ENCODE results near the gene ZNF76.

GRCh38 chr6:35328108-35328723 is 68.7 kb downstream of the ZNF76 start:
- TF ChIP-seq CTCF (IDR thresholded peaks at IDR 0.05) (no peak), EZH2 (IDR thresholded peaks at IDR 0.05; ENCODE audit: borderline replicate concordance, insufficient read depth, low read depth, low read length, poor library complexity, severe bottlenecking) (no peak)

Data from B cell (primary cell).